Rectal smooth muscle tissue (tissue), 1 donor: ENCODE data around the gene CLEC17A.
"Not testable (repeated sequence)": the region's sequence is repeated elsewhere in the genome, so short reads cannot be mapped to it uniquely, and the experiment has no call there.

Experiments
- H3K27ac ChIP-seq: one replicate; pipeline ENCODE4 v1.7.0; 2013; ENCODE audit warnings: low read depth, low read length, inconsistent platforms
- H3K27me3 ChIP-seq: one replicate; pipeline ENCODE4 v1.7.0; 2013; ENCODE audit warnings: low read length; ENCODE audit not compliant: control insufficient read depth, insufficient read depth
- H3K36me3 ChIP-seq: one replicate; pipeline ENCODE4 v1.7.0; 2013; ENCODE audit warnings: low read length; ENCODE audit not compliant: control insufficient read depth, insufficient read depth
- H3K4me1 ChIP-seq: one replicate; pipeline ENCODE4 v1.7.0; 2013; ENCODE audit warnings: low read length; ENCODE audit not compliant: control insufficient read depth, insufficient read depth
- H3K4me3 ChIP-seq: one replicate; pipeline ENCODE4 v1.7.0; 2013; ENCODE audit warnings: low read length
- H3K9ac ChIP-seq: one replicate; pipeline ENCODE4 v1.7.0; 2013; ENCODE audit warnings: low read length

CLEC17A gene

DNA sequence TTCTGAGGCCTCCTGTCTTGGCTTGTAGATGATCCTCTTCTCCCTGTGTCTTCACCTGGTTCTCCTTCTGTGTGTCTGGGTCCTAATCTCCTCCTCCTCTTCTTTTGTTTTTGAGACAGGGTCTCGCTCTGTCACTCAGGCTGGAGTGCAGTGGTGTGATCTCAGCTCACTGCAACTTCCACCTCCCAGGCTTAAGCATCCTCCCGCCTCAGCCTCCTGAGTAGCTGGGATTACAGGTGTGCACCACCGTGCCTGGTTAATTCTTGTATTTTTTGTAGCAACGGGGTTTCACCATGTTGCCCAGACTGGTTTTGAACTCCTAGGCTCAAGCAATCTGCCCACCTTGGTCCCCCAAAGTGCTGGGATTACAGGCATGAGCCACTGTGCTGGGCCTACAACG is 29.4 kb downstream of the CLEC17A start:
- not testable (repeated sequence) for H3K36me3 ChIP-seq, H3K4me1 ChIP-seq, H3K4me3 ChIP-seq, H3K27ac ChIP-seq, H3K9ac ChIP-seq, H3K27me3 ChIP-seq

GRCh38 chr19:14612657-14613056 is 29.8 kb downstream of the CLEC17A start:
- no peaks in the 10 kb centered on the region for H3K36me3 ChIP-seq
- no peaks in the 10 kb centered on the region for H3K27me3 ChIP-seq
- no peak overlapping the region for H3K4me3 ChIP-seq
- no peaks in the 10 kb centered on the region for H3K4me1 ChIP-seq
- no peak overlapping the region for H3K27ac ChIP-seq
- H3K9ac ChIP-seq = no peak overlapping the region

DNA sequence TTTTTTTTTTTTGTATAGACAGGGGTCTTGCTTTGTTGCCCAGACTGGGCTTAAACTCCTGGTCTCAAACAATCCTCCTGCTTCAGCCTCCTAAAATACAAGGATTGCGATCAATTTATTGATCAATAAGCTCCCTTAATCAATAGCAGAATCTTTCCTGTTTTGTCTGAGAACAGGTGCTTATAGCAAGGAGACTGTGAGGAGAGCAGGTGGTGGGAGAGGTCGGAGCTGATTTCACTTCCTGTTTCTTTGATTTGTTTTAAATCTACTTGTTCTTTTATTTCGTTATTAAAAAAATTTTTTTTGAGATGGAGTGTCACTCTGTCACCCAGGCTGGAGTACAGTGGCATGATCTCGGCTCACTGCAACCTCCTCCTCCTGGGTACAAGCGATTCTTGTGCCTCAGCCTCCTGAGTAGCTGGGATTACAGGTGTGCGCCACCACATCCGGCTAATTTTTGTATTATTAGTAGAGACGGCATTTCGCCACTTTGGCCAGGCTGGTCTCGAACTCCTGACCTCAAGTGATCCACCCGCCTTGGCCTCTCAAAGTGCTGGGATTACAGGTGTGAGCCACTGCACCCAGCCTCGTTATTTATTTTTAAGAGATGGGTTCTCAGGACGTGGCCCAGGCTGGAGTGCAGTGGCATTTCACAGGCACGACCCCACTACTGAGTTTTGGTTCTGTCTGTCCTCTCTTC is 30.7 kb downstream of the CLEC17A start:
- not testable (repeated sequence) for H3K4me3 ChIP-seq, H3K27me3 ChIP-seq, H3K27ac ChIP-seq, H3K36me3 ChIP-seq, H3K4me1 ChIP-seq, H3K9ac ChIP-seq

- Histone ChIP-seq H3K4me1 (no peaks in the 10 kb centered on the region), H3K27ac (no peak overlapping the region), H3K4me3 (no peak overlapping the region), H3K36me3 (no peaks in the 10 kb centered on the region), H3K9ac (no peak overlapping the region), H3K27me3 (no peaks in the 10 kb centered on the region)
These were observed 31.2 kb downstream of the CLEC17A start for GRCh38 chr19:14614099-14614412.

DNA sequence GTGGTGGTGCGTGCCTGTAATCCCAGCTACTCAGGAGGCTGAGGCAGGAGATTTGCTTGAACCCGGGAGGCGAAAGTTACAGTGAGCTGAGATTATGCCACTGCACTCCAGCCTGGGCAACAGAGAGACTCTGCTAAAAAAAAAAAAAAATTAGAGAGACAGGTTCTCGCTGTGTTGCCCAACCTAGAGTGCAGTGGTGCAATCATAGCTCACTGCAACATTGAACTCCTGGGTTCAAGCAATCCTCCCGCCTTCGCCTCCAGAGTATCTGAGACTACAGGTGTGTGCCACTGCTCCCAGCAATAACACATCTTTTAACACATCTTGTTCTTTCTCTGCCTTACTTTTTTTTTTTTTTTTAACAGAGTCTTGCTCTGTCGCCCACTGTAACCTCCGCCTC is 32.7 kb downstream of the CLEC17A start:
- no peak overlapping the region for H3K4me3 ChIP-seq
- H3K36me3 ChIP-seq = no peaks in the 10 kb centered on the region
- no peaks in the 10 kb centered on the region for H3K27me3 ChIP-seq
- H3K9ac ChIP-seq = no peak overlapping the region
- no peaks in the 10 kb centered on the region for H3K4me1 ChIP-seq
- H3K27ac ChIP-seq = no peak overlapping the region

DNA sequence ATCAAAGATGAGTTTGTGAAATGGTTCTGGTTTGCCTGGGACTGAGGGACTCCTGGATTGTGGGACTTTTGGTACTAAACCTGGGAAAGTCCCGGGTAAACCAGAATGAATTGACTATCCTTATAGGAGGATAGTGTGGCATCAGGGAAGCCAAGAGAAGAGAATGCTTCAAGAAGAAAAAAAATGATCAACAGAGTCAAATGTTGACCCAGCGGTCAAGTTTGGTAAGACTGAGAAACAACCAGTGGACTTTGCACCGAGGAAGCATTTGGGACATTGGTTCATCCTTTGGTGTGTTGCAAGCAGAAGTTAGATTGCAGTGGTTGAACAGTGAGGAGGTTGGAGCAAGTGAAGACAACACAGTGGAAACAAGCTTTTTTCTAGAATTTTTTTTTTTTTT is 33.5 kb downstream of the CLEC17A start:
- H3K4me3 ChIP-seq = no peak overlapping the region
- H3K4me1 ChIP-seq = no peaks in the 10 kb centered on the region
- no peaks in the 10 kb centered on the region for H3K27me3 ChIP-seq
- H3K27ac ChIP-seq = no peak overlapping the region
- H3K36me3 ChIP-seq = no peaks in the 10 kb centered on the region
- H3K9ac ChIP-seq = no peak overlapping the region

DNA sequence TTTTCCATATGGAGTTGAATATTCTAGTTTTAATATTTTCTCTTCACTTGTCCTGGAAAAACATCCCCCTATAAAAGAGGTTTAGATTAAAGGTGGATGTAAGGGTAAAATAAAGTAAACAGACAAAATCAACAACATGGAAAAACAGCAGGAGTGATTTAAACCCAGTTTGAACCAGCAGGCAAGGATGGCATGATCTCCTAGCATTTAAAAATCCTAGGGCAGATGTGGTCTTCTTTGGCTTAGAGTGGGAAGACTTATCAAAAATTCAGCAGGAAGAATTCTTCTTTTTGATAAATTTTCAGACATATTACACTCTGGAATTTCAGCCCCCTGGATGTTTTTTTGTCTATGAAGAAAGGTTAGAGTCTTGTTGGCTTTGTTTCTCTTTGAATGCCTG is 36.5 kb downstream of the CLEC17A start:
- Histone ChIP-seq H3K4me1 (no peaks in the 10 kb centered on the region), H3K36me3 (no peaks in the 10 kb centered on the region), H3K27me3 (no peaks in the 10 kb centered on the region), H3K4me3 (no peak overlapping the region), H3K27ac (no peak overlapping the region), H3K9ac (no peak overlapping the region)

- not testable (repeated sequence) for H3K36me3 ChIP-seq, H3K27me3 ChIP-seq, H3K9ac ChIP-seq, H3K4me3 ChIP-seq, H3K27ac ChIP-seq, H3K4me1 ChIP-seq
These were observed 41.6 kb downstream of the CLEC17A start for GRCh38 chr19:14624491-14624890.

GRCh38 chr19:14629557-14629956 is 46.7 kb downstream of the CLEC17A start:
- Histone ChIP-seq H3K9ac (no peak overlapping the region), H3K36me3 (no peaks in the 10 kb centered on the region), H3K4me3 (no peak overlapping the region), H3K27me3 (no peaks in the 10 kb centered on the region), H3K27ac (no peak overlapping the region), H3K4me1 (no peaks in the 10 kb centered on the region)

- H3K4me3 ChIP-seq = no peak overlapping the region
- no peak overlapping the region for H3K27ac ChIP-seq
These were observed 49.4 kb downstream of the CLEC17A start for GRCh38 chr19:14632286-14632685.

GRCh38 chr19:14639536-14640277 is 56.8 kb downstream of the CLEC17A start:
- Histone ChIP-seq H3K9ac (no peak overlapping the region), H3K4me1 (peaks cover 3% of the 10 kb centered on the region), H3K27me3 (no peaks in the 10 kb centered on the region), H3K36me3 (no peaks in the 10 kb centered on the region), H3K27ac (peak overlapping the region; percentile 15), H3K4me3 (no peak overlapping the region)

More at GRCh38 chr19:14632286-14632685, 49.4 kb downstream of the CLEC17A start:
- H3K27me3 ChIP-seq = no peaks in the 10 kb centered on the region
- H3K9ac ChIP-seq = no peak overlapping the region
- no peaks in the 10 kb centered on the region for H3K4me1 ChIP-seq
- no peaks in the 10 kb centered on the region for H3K36me3 ChIP-seq

- Histone ChIP-seq H3K27me3 (no peaks in the 10 kb centered on the region), H3K4me1 (no peaks in the 10 kb centered on the region), H3K36me3 (no peaks in the 10 kb centered on the region), H3K27ac (no peak overlapping the region), H3K9ac (no peak overlapping the region), H3K4me3 (no peak overlapping the region)
These were observed 65.6 kb downstream of the CLEC17A start for GRCh38 chr19:14648506-14648905.

DNA sequence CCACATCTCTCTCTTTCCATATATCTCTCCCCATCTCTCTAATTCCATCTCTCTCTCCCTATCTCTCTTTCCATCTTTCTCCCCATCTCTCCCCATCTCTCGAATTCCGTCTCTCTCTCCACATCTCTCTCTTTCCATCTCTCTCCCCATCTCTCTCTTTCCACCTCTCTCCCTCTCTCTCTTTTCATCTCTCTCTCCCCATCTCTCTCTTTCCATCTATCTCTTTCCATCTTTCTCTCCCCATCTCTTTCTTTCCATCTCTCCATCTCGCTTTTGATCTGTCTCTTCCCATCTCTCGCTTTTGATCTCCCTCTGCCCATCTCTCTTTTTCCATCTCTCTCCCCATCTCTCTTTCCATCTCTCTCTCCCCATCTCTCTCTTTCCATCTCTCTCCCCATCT is 66.1 kb downstream of the CLEC17A start:
- Histone ChIP-seq H3K4me3 (no peak overlapping the region), H3K27ac (no peak overlapping the region), H3K36me3 (no peaks in the 10 kb centered on the region), H3K4me1 (no peaks in the 10 kb centered on the region), H3K9ac (no peak overlapping the region), H3K27me3 (no peaks in the 10 kb centered on the region)
